Memory B cell (primary cell): ENCODE results near the gene PAX7.
"Not testable (repeated sequence)": the region's sequence is repeated elsewhere in the genome, so short reads cannot be mapped to it uniquely, and the experiment has no call there.

ENCODE experiments used
- ATAC-seq: fragments of 150-1000 bp; cut with Tn5 transposase; 2 replicates; pipeline ENCODE4 v1.10.0; 2021; ENCODE audit warnings: low read depth, mild to moderate bottlenecking, moderate library complexity
- DNase-seq, 2 donors: peaks; one replicate each; pipeline ENCODE4 v3.0.0; 2022; ENCODE audit warnings: low spot score in 2 of 2
- H3K27ac Mint-ChIP-seq: one replicate; pipeline ENCODE4 v1.8.0; 2022; ENCODE audit warnings: mild to moderate bottlenecking, moderate library complexity, mixed read lengths
- H3K27me3 Mint-ChIP-seq: one replicate; pipeline ENCODE4 v1.8.0; 2022; ENCODE audit warnings: mixed read lengths
- H3K36me3 Mint-ChIP-seq: one replicate; pipeline ENCODE4 v1.8.0; 2022; ENCODE audit warnings: mild to moderate bottlenecking, mixed read lengths
- H3K4me1 Mint-ChIP-seq: one replicate; pipeline ENCODE4 v1.8.0; 2022; ENCODE audit warnings: mixed read lengths
- H3K4me3 Mint-ChIP-seq: one replicate; pipeline ENCODE4 v1.8.0; 2022; ENCODE audit warnings: mild to moderate bottlenecking, moderate library complexity, mixed read lengths
- H3K9me3 Mint-ChIP-seq: one replicate; pipeline ENCODE4 v1.8.0; 2022; ENCODE audit warnings: mixed read lengths

Gene PAX7

DNA sequence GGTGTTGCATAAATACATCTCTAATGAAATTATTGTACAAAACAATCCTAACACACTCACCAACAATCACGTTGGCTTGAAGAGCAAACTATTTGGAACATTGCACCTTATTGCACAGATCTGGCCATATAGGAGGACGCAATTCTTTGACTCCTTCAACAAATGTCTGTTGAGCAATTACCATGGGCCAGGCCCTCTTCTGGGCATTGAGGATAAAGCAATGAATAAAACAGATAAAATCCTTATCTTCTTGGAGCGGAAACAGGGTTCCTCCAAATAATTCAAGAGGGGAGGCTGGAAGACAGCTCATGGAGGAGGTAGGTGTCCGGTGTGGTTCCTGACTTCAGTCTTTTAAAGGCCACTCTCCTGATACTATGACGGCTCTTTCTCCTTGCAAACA, 43.3 kb downstream of the PAX7 start:
- no peaks in the 10 kb centered on the region for H3K9me3 Mint-ChIP-seq
- DNase-seq (no peak), ATAC-seq (no peak)
- no peaks in the 10 kb centered on the region for H3K36me3 Mint-ChIP-seq
- H3K27ac Mint-ChIP-seq, result no peak overlapping the region
- H3K27me3 Mint-ChIP-seq, result peaks cover 18% of the 10 kb centered on the region
- H3K4me3 Mint-ChIP-seq, result no peak overlapping the region
- no peaks in the 10 kb centered on the region for H3K4me1 Mint-ChIP-seq

DNA sequence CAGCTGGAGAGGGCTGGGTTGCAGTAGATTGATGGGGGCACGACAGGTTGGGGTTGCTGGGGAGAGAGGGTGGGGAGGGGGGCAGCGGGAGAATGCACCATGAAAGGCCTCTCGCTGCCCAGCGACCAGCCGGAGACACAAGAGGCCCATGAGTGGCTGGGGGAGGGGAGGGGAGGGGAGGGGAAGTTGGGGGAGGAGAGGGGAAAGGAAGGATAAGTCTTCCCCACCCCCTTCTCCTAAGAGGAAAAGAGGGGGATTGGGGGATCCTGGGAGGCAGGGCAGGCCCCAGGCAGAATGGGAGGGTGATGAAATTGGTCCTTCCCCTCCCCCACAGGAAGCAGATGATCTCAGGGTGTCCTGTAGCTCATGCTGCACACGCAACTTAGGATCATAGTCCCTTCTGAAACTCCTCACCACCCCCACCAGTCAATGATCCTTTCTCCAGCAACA, 45.7 kb downstream of the PAX7 start:
- Mint-ChIP-seq H3K4me3 (no peak overlapping the region), H3K27me3 (peaks cover 21% of the 10 kb centered on the region), H3K4me1 (no peaks in the 10 kb centered on the region), H3K36me3 (no peaks in the 10 kb centered on the region), H3K27ac (no peak overlapping the region), H3K9me3 (peaks cover 2% of the 10 kb centered on the region)
- DNase-seq (no peak), ATAC-seq (no peak)

DNA sequence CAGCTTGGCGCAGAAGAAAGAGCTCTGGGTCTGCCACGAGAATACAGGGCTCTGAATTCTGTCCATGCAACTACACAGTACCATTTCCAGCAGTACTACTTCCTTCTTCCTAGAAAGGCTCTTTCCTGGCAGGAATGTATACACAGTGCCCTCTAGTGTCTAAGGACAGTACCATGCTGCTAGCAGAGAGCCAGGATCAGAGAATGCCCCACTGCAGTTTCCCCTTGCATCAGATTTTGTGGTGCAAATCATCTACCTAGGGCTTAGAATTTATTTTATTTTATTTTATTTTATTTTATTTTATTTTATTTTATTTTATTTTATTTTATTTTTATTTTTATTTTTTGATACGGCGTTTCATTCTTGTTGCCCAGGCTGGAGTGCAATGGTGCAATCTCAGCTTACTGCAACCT, 50.8 kb downstream of the PAX7 start:
- Mint-ChIP-seq H3K9me3 (peaks cover 2% of the 10 kb centered on the region), H3K36me3 (no peaks in the 10 kb centered on the region), H3K27me3 (peaks cover 15% of the 10 kb centered on the region), H3K27ac (no peak overlapping the region), H3K4me1 (no peaks in the 10 kb centered on the region), H3K4me3 (no peak overlapping the region)
- DNase-seq (no peak), ATAC-seq (no peak)

DNA sequence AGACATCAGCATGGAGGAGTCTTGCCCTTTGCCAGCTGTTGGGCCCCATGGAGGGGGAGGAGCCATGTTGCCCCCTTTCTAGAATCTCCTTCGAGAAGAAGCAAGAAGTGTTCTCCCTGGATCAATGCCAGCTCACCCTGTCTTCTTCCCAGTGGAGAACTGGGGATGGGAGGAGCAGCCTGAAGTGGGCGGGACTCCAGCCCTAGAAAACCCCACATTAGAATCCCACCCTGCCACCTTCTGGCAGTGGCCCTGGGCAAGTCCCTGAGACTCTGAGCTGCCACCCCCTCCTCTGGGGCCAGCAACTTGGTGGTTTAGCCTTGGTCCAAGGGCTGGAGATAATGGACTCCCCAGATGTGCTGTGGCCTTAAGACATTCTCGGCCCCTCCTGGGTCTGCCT, 51.7 kb downstream of the PAX7 start:
- Mint-ChIP-seq H3K36me3 (no peaks in the 10 kb centered on the region), H3K27me3 (peaks cover 11% of the 10 kb centered on the region), H3K27ac (no peak overlapping the region), H3K4me1 (no peaks in the 10 kb centered on the region), H3K4me3 (no peak overlapping the region), H3K9me3 (peaks cover 2% of the 10 kb centered on the region)
- ATAC-seq, result no peak
- DNase-seq, result no peak

DNA sequence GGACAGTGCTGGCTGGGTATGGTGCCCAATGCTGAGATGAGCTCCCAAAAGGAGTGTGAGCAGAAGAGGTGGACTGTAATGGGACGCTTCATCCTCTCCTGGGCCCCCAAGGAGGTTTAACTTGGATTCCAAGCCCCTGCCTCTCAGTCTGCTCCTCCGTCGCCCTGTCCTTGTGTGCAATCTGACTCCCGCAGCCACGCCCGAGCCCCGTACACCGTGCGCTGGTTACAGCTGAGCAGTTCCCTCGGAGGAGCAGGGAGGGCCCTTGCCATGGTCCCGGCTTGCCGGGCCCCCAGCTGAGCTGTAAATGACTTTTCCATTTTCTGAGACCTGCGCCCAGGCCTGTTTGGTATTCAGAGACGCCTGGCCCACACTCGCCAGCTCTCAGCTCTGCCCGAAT, 53.7 kb downstream of the PAX7 start:
- Mint-ChIP-seq H3K27me3 (peaks cover 11% of the 10 kb centered on the region), H3K9me3 (peaks cover 2% of the 10 kb centered on the region), H3K4me1 (no peaks in the 10 kb centered on the region), H3K4me3 (no peak overlapping the region), H3K27ac (no peak overlapping the region), H3K36me3 (no peaks in the 10 kb centered on the region)
- ATAC-seq (no peak), DNase-seq (no peak)

DNA sequence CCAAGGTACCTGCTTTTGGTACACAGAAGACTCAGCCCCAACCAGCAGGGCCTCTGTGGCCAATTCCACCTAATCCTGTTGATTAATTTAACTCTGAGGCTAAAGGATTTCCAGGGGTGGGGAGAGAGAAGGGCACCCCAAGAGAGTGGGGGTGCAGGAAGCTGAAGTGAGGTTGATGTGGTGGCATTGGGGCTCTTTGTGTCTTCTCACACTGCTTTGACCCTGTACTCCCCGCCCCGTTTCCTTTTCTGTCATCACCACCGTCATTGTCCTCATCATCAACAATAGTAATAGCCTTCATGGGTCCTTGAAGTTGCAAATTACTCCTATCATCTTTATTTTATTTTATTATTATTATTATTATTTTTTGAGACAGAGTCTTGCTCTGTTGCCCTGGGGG, 55.9 kb downstream of the PAX7 start:
- H3K27ac Mint-ChIP-seq, result no peak overlapping the region
- DNase-seq, result no peak
- no peaks in the 10 kb centered on the region for H3K36me3 Mint-ChIP-seq
- H3K4me3 Mint-ChIP-seq, result no peak overlapping the region
- H3K4me1 Mint-ChIP-seq, result no peaks in the 10 kb centered on the region
- H3K27me3 Mint-ChIP-seq, result peaks cover 7% of the 10 kb centered on the region
- peaks cover 3% of the 10 kb centered on the region for H3K9me3 Mint-ChIP-seq
- ATAC-seq, result no peak

DNA sequence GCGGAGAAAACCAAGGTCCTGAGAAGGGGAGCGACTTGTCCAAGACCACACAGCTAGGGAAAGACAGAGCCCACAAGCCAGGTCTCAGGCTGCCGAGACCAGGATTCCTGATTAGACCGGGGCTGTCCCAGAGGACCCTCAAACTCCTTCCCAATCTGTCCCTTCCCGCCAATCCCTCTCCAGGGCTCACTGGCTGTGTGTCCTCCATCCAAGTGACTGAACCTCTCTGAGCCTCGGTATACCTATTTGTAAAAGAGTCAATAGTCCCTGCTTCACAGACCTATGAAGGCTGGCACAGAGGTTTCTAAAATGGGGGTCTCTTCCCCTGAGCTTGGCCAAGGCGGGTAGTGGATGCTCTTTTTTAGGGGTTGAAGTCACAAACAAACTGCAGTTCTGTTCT, 56.6 kb downstream of the PAX7 start:
- Mint-ChIP-seq H3K4me3 (no peak overlapping the region), H3K9me3 (peaks cover 3% of the 10 kb centered on the region), H3K27me3 (peaks cover 12% of the 10 kb centered on the region), H3K36me3 (no peaks in the 10 kb centered on the region), H3K27ac (no peak overlapping the region), H3K4me1 (no peaks in the 10 kb centered on the region)
- DNase-seq (no peak), ATAC-seq (no peak)

DNA sequence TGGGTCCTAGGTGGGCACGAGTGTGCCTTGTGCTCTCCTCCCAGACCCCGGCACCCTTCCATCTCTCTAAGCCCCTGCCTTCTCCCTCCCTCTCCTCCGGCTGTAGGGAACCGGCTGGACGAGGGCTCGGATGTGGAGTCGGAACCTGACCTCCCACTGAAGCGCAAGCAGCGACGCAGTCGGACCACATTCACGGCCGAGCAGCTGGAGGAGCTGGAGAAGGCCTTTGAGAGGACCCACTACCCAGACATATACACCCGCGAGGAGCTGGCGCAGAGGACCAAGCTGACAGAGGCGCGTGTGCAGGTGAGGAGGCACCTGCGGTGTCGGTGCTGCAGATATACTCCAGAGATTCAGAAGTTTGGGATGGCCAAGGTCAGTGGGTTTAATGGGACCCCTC, 61.0 kb downstream of the PAX7 start:
- H3K4me1 Mint-ChIP-seq, result no peaks in the 10 kb centered on the region
- H3K27me3 Mint-ChIP-seq, result peaks cover 12% of the 10 kb centered on the region
- DNase-seq (no peak), ATAC-seq (no peak)
- no peak overlapping the region for H3K4me3 Mint-ChIP-seq
- H3K9me3 Mint-ChIP-seq, result peaks cover 3% of the 10 kb centered on the region
- H3K27ac Mint-ChIP-seq, result no peak overlapping the region
- H3K36me3 Mint-ChIP-seq, result no peaks in the 10 kb centered on the region

DNA sequence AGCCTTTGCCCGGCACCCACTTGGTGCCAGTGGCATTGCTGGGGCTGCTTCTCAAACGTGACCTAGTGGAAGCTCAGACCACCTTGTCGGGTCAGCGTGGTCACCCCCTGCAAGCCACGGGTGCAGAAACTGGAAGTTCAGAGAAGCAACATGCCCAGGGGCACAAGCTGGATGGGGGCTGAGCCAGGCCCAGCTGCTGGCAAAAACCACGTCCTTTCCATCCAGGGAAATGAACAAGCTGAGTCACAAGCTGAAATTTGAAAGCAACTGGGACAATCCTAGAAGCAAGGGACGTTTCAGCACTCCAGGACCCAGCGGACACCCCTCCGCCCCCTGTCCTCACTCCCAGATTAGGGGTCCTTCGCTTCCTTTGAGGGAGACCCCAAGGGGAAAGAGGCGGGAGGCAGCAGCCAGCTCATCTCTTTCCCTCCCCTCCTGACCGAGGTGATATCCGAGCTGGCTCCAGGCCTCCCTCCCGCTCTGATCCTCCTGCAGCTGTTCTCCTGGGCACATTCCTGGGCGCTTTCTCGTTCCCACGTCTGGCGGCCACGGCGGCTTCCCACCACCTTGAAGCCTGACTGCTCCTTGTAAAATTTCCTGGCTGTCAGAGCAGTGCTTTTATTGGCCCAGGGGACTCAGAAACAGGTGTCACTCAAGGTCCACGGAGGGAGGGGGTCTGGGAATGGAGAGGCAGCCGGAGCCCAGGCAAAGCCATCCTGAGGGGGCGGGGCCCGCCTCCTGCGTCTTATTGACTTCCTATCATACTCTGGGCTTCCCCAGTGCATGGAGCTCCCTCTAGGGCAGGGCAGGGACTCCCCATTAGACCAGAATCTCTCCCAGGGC, 62.8 kb downstream of the PAX7 start:
- no peak overlapping the region for H3K4me3 Mint-ChIP-seq
- no peaks in the 10 kb centered on the region for H3K36me3 Mint-ChIP-seq
- no peaks in the 10 kb centered on the region for H3K4me1 Mint-ChIP-seq

DNA sequence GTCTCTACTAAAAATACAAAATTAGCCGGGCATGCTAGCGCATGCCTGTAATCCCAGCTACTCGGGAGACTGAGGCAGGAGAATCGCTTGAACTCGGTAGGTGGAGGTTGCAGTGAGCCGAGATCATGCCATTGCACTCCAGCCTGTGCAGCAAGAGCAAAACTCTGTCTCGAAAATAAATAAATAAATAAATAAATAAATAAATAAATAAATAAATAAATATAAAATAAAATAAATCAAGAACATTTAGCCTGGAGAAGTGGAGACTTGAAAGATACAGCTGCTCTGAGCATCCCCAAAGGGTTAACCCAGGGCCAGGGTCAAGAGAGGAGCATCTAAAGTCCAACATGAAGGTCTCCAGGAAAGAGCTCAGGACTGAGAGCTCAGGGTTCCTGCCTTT, 63.6 kb downstream of the PAX7 start:
- H3K27me3 Mint-ChIP-seq, result peaks cover 21% of the 10 kb centered on the region
- DNase-seq, ATAC-seq, H3K4me1 Mint-ChIP-seq, H3K4me3 Mint-ChIP-seq, H3K9me3 Mint-ChIP-seq, H3K36me3 Mint-ChIP-seq, H3K27ac Mint-ChIP-seq: not testable (repeated sequence)

More for the DNA sequence above, 62.8 kb downstream of the PAX7 start:
- no peak overlapping the region for H3K27ac Mint-ChIP-seq
- H3K27me3 Mint-ChIP-seq, result peaks cover 18% of the 10 kb centered on the region
- DNase-seq (no peak), ATAC-seq (no peak)
- peaks cover 3% of the 10 kb centered on the region for H3K9me3 Mint-ChIP-seq

DNA sequence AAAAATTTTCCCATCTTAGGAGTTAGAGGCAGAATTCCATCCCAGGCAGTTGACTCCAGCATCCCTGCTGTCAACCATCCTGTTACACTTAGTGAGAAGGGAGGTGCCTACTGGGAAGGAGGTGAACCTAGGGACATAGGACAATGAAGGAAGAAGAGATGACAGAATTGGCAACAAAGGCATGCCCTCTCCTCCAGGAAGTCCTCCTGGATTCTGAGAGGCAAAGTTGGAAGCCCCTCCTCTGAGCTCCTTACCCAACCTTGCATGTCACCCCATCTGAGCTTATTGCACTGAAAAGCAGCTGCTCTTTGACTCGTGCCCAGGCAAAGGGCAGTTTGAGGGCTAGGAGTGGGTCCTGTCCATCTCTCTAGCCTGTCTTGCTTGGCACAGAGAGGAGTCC, 66.9 kb downstream of the PAX7 start:
- no peak for ATAC-seq

DNA sequence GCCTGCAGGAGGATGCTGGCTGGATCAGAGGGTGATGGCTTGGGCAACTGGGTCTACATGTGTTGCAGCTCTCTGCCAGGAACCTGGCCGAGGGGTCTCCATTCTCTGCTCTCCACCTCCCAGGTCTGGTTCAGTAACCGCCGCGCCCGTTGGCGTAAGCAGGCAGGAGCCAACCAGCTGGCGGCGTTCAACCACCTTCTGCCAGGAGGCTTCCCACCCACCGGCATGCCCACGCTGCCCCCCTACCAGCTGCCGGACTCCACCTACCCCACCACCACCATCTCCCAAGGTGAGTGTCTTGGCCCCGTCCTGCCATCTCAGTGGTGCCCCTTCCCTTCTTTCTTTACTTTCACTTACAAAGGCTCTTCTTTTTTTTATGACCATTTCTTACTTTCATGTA, 69.9 kb downstream of the PAX7 start:
- Mint-ChIP-seq H3K4me1 (no peaks in the 10 kb centered on the region), H3K9me3 (no peaks in the 10 kb centered on the region), H3K4me3 (no peak overlapping the region), H3K27ac (no peak overlapping the region), H3K27me3 (peaks cover 20% of the 10 kb centered on the region), H3K36me3 (no peaks in the 10 kb centered on the region)
- DNase-seq (no peak), ATAC-seq (no peak)

More for the DNA sequence above, 66.9 kb downstream of the PAX7 start:
- DNase-seq, result no peak
- Mint-ChIP-seq H3K27ac (no peak overlapping the region), H3K9me3 (no peaks in the 10 kb centered on the region), H3K4me1 (no peaks in the 10 kb centered on the region), H3K27me3 (peaks cover 20% of the 10 kb centered on the region), H3K36me3 (no peaks in the 10 kb centered on the region), H3K4me3 (no peak overlapping the region)

DNA sequence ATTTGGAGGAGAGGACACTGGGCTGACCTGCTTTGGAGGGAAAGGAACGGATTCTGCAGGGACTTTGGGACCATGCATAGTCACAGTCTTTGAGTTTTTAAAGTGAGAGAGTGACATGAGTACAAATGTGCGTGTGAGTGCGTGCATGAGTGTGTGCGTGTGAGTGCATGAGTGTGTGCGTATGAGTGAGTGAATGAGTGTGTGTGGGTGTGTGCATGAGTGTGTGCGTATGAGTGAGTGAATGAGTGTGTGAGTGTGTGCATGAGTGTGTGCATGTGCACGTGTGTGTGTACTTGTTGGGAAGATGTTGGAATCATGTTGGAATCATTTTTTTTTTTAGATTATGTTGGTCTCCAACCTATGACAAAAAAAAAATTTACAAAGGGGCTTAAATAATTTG, 70.5 kb downstream of the PAX7 start:
- Mint-ChIP-seq H3K27ac (no peak overlapping the region), H3K4me3 (no peak overlapping the region), H3K36me3 (no peaks in the 10 kb centered on the region), H3K9me3 (no peaks in the 10 kb centered on the region), H3K4me1 (no peaks in the 10 kb centered on the region), H3K27me3 (peaks cover 19% of the 10 kb centered on the region)
- DNase-seq, result no peak
- ATAC-seq, result no peak

DNA sequence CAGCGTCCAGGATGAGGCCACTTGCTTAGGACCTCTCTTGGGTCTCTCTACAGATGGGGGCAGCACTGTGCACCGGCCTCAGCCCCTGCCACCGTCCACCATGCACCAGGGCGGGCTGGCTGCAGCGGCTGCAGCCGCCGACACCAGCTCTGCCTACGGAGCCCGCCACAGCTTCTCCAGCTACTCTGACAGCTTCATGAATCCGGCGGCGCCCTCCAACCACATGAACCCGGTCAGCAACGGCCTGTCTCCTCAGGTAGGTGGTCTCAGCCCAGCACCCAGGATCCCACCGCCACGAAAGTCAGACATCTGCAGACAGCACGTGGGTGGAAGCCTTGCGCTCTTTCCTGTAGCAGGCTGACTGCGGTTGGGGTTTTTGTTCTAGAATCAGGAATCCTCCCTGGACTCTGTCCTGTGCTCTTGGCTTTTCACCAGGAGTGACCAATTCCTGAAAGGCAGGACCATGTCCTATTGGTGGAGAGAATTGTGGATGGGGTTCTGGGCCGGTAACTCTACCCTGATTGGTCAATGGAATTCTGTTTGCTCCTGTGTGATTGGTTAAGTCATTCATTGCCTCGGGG, 72.5 kb downstream of the PAX7 start:
- Mint-ChIP-seq H3K27ac (no peak overlapping the region), H3K36me3 (no peaks in the 10 kb centered on the region), H3K4me1 (no peaks in the 10 kb centered on the region), H3K27me3 (peaks cover 13% of the 10 kb centered on the region), H3K4me3 (no peak overlapping the region), H3K9me3 (no peaks in the 10 kb centered on the region)
- ATAC-seq, result no peak
- DNase-seq, result no peak

DNA sequence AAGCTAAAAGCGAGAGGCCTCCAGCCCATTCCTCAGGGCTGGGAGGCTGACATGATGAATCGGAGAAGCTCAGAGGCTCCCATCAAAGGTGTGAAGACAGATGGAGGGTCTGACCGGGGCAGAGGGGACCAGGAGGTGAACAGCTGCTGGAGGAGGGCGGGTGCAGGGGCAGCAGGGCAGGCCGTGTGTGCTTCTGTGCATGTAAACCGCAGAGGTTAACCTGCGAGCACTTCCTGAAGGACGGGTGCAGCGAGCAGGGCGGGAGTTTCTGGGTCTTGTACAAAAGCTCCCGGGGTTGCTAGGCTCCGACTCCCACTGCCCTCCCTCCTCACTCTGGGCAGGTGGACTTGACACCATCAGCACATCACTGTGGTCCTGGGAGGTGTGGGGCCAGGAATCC, 75.2 kb downstream of the PAX7 start:
- Mint-ChIP-seq H3K27ac (no peak overlapping the region), H3K36me3 (no peaks in the 10 kb centered on the region), H3K4me3 (no peak overlapping the region), H3K9me3 (no peaks in the 10 kb centered on the region), H3K27me3 (peaks cover 10% of the 10 kb centered on the region), H3K4me1 (no peaks in the 10 kb centered on the region)
- ATAC-seq (no peak), DNase-seq (no peak)
